ENCODE results near the gene FRAS1.

- TF ChIP-seq POLR2A (IDR thresholded peaks at IDR 0.05) (no peak), POLR2AphosphoS5 (IDR thresholded peaks at IDR 0.05; ENCODE audit: insufficient read depth in 1 of 2, low read depth in 1 of 2) (no peak)
- TF ChIP-seq, protein P1, sequence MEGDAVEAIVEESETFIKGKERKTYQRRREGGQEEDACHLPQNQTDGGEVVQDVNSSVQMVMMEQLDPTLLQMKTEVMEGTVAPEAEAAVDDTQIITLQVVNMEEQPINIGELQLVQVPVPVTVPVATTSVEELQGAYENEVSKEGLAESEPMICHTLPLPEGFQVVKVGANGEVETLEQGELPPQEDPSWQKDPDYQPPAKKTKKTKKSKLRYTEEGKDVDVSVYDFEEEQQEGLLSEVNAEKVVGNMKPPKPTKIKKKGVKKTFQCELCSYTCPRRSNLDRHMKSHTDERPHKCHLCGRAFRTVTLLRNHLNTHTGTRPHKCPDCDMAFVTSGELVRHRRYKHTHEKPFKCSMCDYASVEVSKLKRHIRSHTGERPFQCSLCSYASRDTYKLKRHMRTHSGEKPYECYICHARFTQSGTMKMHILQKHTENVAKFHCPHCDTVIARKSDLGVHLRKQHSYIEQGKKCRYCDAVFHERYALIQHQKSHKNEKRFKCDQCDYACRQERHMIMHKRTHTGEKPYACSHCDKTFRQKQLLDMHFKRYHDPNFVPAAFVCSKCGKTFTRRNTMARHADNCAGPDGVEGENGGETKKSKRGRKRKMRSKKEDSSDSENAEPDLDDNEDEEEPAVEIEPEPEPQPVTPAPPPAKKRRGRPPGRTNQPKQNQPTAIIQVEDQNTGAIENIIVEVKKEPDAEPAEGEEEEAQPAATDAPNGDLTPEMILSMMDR (IDR thresholded peaks at IDR 0.05): no peak
Observed at GRCh38 chr4:78213218-78213617, 156.1 kb downstream of the FRAS1 start.

Measured in vagina (tissue), 2 donors.